CD4-positive, alpha-beta T cell treated with Interleukin-4 for 4 hours (primary cell): ENCODE results near the gene RAB8B.

Experiments
- DNase-seq: peaks from one replicate; pipeline ENCODE4 v3.0.0-alpha.2; 2020

RAB8B gene

GRCh38 chr15:63188926-63189871, at the start of gene RAB8B:
RAB8B (plus strand) TSS chr15:63189606; CDS start chr15:63189625, 19 bp downstream.
- DNase-seq = peak; percentile 92

- no peak for DNase-seq
These were observed 48.5 kb upstream of the RAB8B start for GRCh38 chr15:63140936-63141335.

GRCh38 chr15:63145426-63145825, 44.0 kb upstream of the RAB8B start:
- no peak for DNase-seq

- DNase-seq = no peak
These were observed 42.7 kb upstream of the RAB8B start for GRCh38 chr15:63146684-63147083.

- DNase-seq = no peak
These were observed 37.7 kb upstream of the RAB8B start for GRCh38 chr15:63151665-63152064.

GRCh38 chr15:63155486-63155885, 33.9 kb upstream of the RAB8B start:
- no peak for DNase-seq

- DNase-seq = no peak
These were observed 33.2 kb upstream of the RAB8B start for GRCh38 chr15:63156086-63156710.

GRCh38 chr15:63156755-63157117, 32.7 kb upstream of the RAB8B start:
- peak; percentile 18 for DNase-seq

- peak; percentile 88 for DNase-seq
These were observed 32.1 kb upstream of the RAB8B start, which contains the start of gene RPS27L for GRCh38 chr15:63157118-63157843. RPS27L (minus strand) TSS chr15:63157477; CDS start chr15:63157405, 72 bp downstream.

GRCh38 chr15:63157891-63158431, 31.4 kb upstream of the RAB8B start:
- DNase-seq = peak; percentile 33

- no peak for DNase-seq
These were observed 28.8 kb upstream of the RAB8B start for GRCh38 chr15:63160638-63161037.

GRCh38 chr15:63163217-63163616, 26.2 kb upstream of the RAB8B start:
- DNase-seq = no peak

- no peak for DNase-seq
These were observed 24.1 kb upstream of the RAB8B start for GRCh38 chr15:63165166-63165859.

GRCh38 chr15:63166219-63166618, 23.2 kb upstream of the RAB8B start:
- DNase-seq = peak; percentile 24

- DNase-seq = no peak
These were observed 19.6 kb upstream of the RAB8B start for GRCh38 chr15:63169788-63170187.

- no peak for DNase-seq
These were observed 17.0 kb upstream of the RAB8B start for GRCh38 chr15:63172376-63172775.

- no peak for DNase-seq
These were observed 16.5 kb upstream of the RAB8B start for GRCh38 chr15:63172851-63173451.

GRCh38 chr15:63176302-63176701, 13.1 kb upstream of the RAB8B start:
- DNase-seq = no peak

GRCh38 chr15:63178034-63178433, 11.4 kb upstream of the RAB8B start:
- DNase-seq = no peak

GRCh38 chr15:63180746-63181145, 8.7 kb upstream of the RAB8B start:
- DNase-seq = no peak

GRCh38 chr15:63181648-63182047, 7.8 kb upstream of the RAB8B start:
- no peak for DNase-seq

GRCh38 chr15:63185206-63185605, 4.2 kb upstream of the RAB8B start:
- no peak for DNase-seq
